OCI-LY3 (cell line): ENCODE measurements around the gene NBPF12.
"Not testable (repeated sequence)": the region's sequence is repeated elsewhere in the genome, so short reads cannot be mapped to it uniquely, and the experiment has no call there.

Experiments
- H2AFZ ChIP-seq: fragments of 200-600, 300-600 bp; shearing (Covaris generic); 2 replicates; pipeline ENCODE4 v1.6.0; 2014; ENCODE audit warnings: antibody characterized with exemption, low read depth, low read length
- H3K27ac ChIP-seq: fragments of 200-600, 300-600 bp; sonication (generic); 2 replicates; pipeline ENCODE4 v1.5.1; 2014; ENCODE audit warnings: mild to moderate bottlenecking, low read length, moderate library complexity, mixed read lengths
- H3K27me3 ChIP-seq: fragments of 200-600, 300-600 bp; sonication (generic); 2 replicates; pipeline ENCODE4 v1.6.1; 2014; ENCODE audit warnings: low read depth, low read length, mixed read lengths
- H3K36me3 ChIP-seq: fragments of 200-600, 300-600 bp; sonication (generic); replicated peaks from 2 replicates; pipeline ENCODE3; 2014; ENCODE audit warnings: low read depth, low read length, mixed read lengths
- H3K4me1 ChIP-seq: fragments of 300-600, 200-600 bp; sonication (generic); 2 replicates; pipeline ENCODE4 v1.6.1; 2014; ENCODE audit warnings: low read length, mixed read lengths
- H3K4me2 ChIP-seq: fragments of 200-600, 300-600 bp; sonication (generic); 2 replicates; pipeline ENCODE4 v1.6.1; 2014; ENCODE audit warnings: low read length, mixed read lengths
- H3K4me3 ChIP-seq: fragments of 300-600, 200-600 bp; sonication (generic); 2 replicates; pipeline ENCODE4 v1.5.1; 2014; ENCODE audit warnings: antibody characterized with exemption, mild to moderate bottlenecking, low read length, moderate library complexity
- H3K79me2 ChIP-seq: fragments of 300-600, 200-600 bp; shearing (Covaris generic); 2 replicates; pipeline ENCODE4 v1.6.1; 2014; ENCODE audit warnings: mild to moderate bottlenecking, low read length, mixed read lengths
- H3K9ac ChIP-seq: fragments of 300-600, 200-600 bp; shearing (Covaris generic); 2 replicates; pipeline ENCODE4 v1.6.0; 2014; ENCODE audit warnings: mild to moderate bottlenecking, low read length, moderate library complexity
- H3K9me3 ChIP-seq: fragments of 200-600, 300-600 bp; shearing (Covaris generic); 2 replicates; pipeline ENCODE4 v1.6.1; 2014; ENCODE audit warnings: low read length, mixed read lengths; ENCODE audit not compliant: insufficient read depth
- H4K20me1 ChIP-seq: fragments of 200-600, 300-600 bp; sonication (generic); 2 replicates; pipeline ENCODE4 v1.6.1; 2016; ENCODE audit warnings: low read length, mixed read lengths; ENCODE audit not compliant: insufficient read depth
- EZH2phosphoT487 ChIP-seq: fragments of 200-600 bp; shearing (Covaris generic); IDR thresholded peaks from 2 replicates; pipeline ENCODE4 v1.6.1; 2018; ENCODE audit warnings: antibody characterized with exemption, mixed run types, low read depth
- TF ChIP-seq, protein P1 (sequence below): fragments of 200-600, 300-600 bp; sonication (generic); IDR thresholded peaks from 2 replicates; pipeline ENCODE4 v1.5.1; 2014; ENCODE audit warnings: antibody characterized with exemption, low read length, low read depth

NBPF12 gene

GRCh38 chr1:147030066-147030653, 92.0 kb downstream of the NBPF12 start:
- H3K4me3 ChIP-seq, H3K79me2 ChIP-seq, H3K27ac ChIP-seq, H3K9me3 ChIP-seq, H3K4me1 ChIP-seq, H2AFZ ChIP-seq, H4K20me1 ChIP-seq, H3K36me3 ChIP-seq, H3K9ac ChIP-seq, H3K4me2 ChIP-seq: not testable (repeated sequence)
- peaks cover 10% of the 10 kb centered on the region; the same call in 1 of the 2 replicates for H3K27me3 ChIP-seq

DNA sequence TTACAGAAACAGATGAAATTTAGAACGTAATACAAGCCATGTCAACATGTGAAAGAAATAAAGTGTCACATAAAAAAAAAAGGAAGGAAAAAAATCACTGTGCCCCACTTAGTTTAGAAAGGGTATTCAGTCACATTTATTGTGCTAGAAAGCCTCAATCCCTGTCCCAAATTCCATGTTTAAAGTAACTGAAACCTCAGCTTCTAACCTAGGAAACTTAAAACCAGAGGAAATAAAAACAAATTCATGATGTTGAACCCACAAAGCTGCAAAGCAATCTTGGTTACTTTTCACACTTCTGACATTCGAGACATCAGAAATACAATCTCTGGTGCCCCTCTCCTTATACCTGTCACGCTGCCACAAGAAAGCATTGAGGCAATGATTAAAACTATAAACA, 101.8 kb downstream of the NBPF12 start:
- Histone ChIP-seq H3K9ac (no peak overlapping the region), H3K27ac (no peak overlapping the region), H3K4me1 (peaks cover 23% of the 10 kb centered on the region), H3K9me3 (no peaks in the 10 kb centered on the region), H3K36me3 (no peaks in the 10 kb centered on the region), H3K27me3 (peaks cover 34% of the 10 kb centered on the region), H3K4me2 (no peak overlapping the region), H3K4me3 (no peak overlapping the region), H3K79me2 (no peaks in the 10 kb centered on the region), H4K20me1 (no peaks in the 10 kb centered on the region), H2AFZ (no peak overlapping the region)
- no peak for TF ChIP-seq EZH2phosphoT487
- TF ChIP-seq, protein P1, sequence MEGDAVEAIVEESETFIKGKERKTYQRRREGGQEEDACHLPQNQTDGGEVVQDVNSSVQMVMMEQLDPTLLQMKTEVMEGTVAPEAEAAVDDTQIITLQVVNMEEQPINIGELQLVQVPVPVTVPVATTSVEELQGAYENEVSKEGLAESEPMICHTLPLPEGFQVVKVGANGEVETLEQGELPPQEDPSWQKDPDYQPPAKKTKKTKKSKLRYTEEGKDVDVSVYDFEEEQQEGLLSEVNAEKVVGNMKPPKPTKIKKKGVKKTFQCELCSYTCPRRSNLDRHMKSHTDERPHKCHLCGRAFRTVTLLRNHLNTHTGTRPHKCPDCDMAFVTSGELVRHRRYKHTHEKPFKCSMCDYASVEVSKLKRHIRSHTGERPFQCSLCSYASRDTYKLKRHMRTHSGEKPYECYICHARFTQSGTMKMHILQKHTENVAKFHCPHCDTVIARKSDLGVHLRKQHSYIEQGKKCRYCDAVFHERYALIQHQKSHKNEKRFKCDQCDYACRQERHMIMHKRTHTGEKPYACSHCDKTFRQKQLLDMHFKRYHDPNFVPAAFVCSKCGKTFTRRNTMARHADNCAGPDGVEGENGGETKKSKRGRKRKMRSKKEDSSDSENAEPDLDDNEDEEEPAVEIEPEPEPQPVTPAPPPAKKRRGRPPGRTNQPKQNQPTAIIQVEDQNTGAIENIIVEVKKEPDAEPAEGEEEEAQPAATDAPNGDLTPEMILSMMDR: no peak

- H3K27ac ChIP-seq: not testable (repeated sequence)
Measured at GRCh38 chr1:147042891-147043290, 104.8 kb downstream of the NBPF12 start.

DNA sequence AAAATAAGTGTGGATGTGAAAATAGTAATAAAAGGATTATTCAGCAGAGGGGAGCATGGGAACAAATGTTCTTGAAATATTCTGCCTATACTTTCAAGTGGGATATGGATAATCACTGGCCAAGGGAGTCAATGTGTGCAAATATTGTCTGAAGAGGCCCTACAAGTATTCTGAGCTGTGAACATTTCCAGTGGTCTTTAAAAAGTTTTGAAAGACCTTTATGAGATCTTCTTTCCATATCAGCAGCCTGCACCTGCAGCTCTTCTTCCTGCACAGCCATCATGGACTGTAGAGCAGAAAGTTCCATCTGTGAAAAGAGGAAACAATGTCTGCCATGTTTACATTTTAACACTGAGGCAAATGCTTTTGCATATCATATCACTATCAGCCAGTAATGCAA, 106.4 kb downstream of the NBPF12 start:
- not testable (repeated sequence) for H2AFZ ChIP-seq, H3K36me3 ChIP-seq, H3K27ac ChIP-seq, H3K9ac ChIP-seq, H3K9me3 ChIP-seq, H4K20me1 ChIP-seq, H3K79me2 ChIP-seq, H3K4me3 ChIP-seq
- peak overlapping the region; percentile 1; the same call in 1 of the 2 replicates for H3K4me2 ChIP-seq
- H3K27me3 ChIP-seq: peaks cover 29% of the 10 kb centered on the region
- H3K4me1 ChIP-seq: peaks cover 56% of the 10 kb centered on the region

More at GRCh38 chr1:147042891-147043290, 104.8 kb downstream of the NBPF12 start:
- not testable (repeated sequence) for H3K9me3 ChIP-seq, H2AFZ ChIP-seq, H3K36me3 ChIP-seq, H3K79me2 ChIP-seq, H4K20me1 ChIP-seq, H3K4me3 ChIP-seq, H3K9ac ChIP-seq
- Histone ChIP-seq H3K27me3 (peaks cover 34% of the 10 kb centered on the region), H3K4me2 (peak overlapping the region; percentile 21), H3K4me1 (peaks cover 49% of the 10 kb centered on the region)
